PC-9 (cell line): Measurements from ENCODE around the gene LY6G5B.

ENCODE experiments used
- CTCF ChIP-seq: fragments of 200-600 bp; sonication (generic); conservative IDR thresholded peaks from 2 replicates; pipeline ENCODE4 v1.6.1; 2017; ENCODE audit warnings: mixed run types, antibody characterized with exemption, mild to moderate bottlenecking, moderate library complexity
- EZH2 ChIP-seq: fragments of 200-600 bp; sonication (generic); IDR thresholded peaks from 2 replicates; pipeline ENCODE4 v1.8.0; 2017; ENCODE audit warnings: antibody characterized with exemption, low read depth

DNA sequence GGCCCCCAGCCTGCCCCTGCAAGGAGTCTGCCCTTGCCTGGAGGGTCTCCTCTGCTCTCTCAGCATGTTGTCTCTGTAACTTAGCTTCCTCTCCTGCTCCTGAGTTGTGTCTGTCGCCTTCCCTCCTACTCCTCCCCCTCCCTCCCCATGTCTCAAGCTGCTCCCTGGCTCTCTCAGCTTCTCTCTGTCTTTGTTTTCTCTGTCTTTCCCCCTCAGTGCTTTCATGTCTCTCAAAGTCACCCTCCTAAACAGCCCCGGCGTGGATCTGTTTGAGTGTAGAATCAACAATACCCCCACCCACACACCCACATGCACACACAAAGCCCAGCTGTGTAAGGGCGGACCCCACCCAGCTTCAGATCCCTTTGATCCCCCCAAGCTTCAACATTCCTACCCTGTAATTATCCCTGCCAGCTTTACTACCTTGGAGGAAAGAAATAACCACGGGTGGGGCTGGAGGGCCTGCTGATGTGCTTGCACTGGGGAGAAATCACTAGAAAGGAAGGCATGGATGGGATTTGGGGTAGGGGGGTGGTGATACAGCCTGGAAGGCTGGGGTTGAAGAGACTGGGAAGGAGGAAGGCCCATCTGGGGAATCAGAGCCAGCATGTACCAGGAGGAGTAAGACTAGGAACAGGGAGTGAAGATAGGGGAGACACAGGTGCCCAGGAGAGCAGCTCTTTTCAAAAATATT lies 44.4 kb downstream of the LY6G5B start:
- TF ChIP-seq CTCF (no peak), EZH2 (no peak)
